Heart left ventricle (tissue), 13 donors: ENCODE results near the gene SRC.

Experiments
- CTCF ChIP-seq, 12 donors: fragments of 200-600 bp; sonication (generic) in 4 of 12; IDR thresholded peaks; one replicate each; pipeline versions ENCODE4 v1.5.0 to v1.8.0; 2018 to 2022; ENCODE audit warnings: antibody characterized with exemption in 12 of 12, mild to moderate bottlenecking in 5 of 12
- POLR2A ChIP-seq, 2 donors: fragments of 450-650 bp; IDR thresholded peaks; one replicate each; pipeline ENCODE4 v1.6.1; 2017; ENCODE audit warnings: antibody characterized with exemption in 2 of 2, mild to moderate bottlenecking in 2 of 2, moderate library complexity in 2 of 2
- donor health status: ischemic (EF 13 %, LVEDD 7.1; RV severe dilation, severe dysfunction).
- donor health status: DM: no; HTN: yes; CAD: no.
- donor health status: DM: no; HTN: no; CAD: no.
- donor health status: ischemic (EF 25% LVEDD 6.9; RV normal size, moderate dysfunction).
- donor health status: ischemic (EF 25% LVEDD 5.7; RV mildly dilated, moderate dysfunction).
- donor health status: ischemic (EF 35%, LVEDD 5.7; RV mildly dilated, moderate dysfunction).
- donor health status: nonischemic (EF 11% LVEDD 7.7; RV severe dilation, severe dysfunction).
- donor health status: DM: yes; HTN: yes; CAD: no.
- donor health status: PGD.
- donor health status: ischemic (EF 29% LVEDD 5.4; RV normal size, mild dysfunction).
- donor health status: nonischemic (EF 23%, LVEDD 6.1; RV moderate dilation, normal function).

- TF ChIP-seq POLR2A (IDR thresholded peaks at IDR 0.05) (no peak), CTCF (IDR thresholded peaks at IDR 0.05) (no peak)
Measured at GRCh38 chr20:37378785-37379598, 33.1 kb downstream of the SRC start.
